Measurements from ENCODE around the gene ELAVL2. TPM values are rescaled to one million over a fixed set of nuclear protein-coding genes. Genes with fewer than 3 reads are reported as not detected.

ELAVL2 gene
- total RNA-seq, 3 donors from 2014 or later, result 0.59 to 1.1 (median 0.66) TPM

DNA sequence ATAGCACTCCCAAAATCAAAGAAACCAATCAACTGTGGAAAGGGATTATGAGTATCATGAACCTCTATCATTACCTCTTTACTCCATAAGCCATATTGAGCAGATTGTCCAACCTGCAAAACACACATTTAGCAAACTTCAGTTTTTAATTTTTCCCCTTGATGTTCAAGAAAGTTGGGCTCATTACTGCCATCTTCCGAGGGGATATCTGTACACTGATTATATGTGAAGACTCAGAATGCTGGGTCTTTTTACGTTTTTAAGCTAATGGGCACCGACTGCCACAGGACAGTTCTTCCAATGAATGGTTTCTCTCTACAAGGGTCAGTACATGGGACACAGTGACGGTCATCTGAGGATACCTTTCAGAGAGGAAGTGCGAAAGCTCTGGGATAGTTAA lies 132.7 kb downstream of the ELAVL2 start:
- Histone ChIP-seq H3K27me3 (no peaks in the 10 kb centered on the region), H3K36me3 (no peaks in the 10 kb centered on the region), H3K4me1 (no peaks in the 10 kb centered on the region), H3K9me3 (no peaks in the 10 kb centered on the region), H3K27ac (no peak overlapping the region), H3K4me3 (no peak overlapping the region)
- intact Hi-C loops (cut with DNase I; ENCODE audit: low total_unique reads), result no loop called here
- no peak for TF ChIP-seq POLR2A (IDR thresholded peaks at IDR 0.05)
- TF ChIP-seq, protein P1, sequence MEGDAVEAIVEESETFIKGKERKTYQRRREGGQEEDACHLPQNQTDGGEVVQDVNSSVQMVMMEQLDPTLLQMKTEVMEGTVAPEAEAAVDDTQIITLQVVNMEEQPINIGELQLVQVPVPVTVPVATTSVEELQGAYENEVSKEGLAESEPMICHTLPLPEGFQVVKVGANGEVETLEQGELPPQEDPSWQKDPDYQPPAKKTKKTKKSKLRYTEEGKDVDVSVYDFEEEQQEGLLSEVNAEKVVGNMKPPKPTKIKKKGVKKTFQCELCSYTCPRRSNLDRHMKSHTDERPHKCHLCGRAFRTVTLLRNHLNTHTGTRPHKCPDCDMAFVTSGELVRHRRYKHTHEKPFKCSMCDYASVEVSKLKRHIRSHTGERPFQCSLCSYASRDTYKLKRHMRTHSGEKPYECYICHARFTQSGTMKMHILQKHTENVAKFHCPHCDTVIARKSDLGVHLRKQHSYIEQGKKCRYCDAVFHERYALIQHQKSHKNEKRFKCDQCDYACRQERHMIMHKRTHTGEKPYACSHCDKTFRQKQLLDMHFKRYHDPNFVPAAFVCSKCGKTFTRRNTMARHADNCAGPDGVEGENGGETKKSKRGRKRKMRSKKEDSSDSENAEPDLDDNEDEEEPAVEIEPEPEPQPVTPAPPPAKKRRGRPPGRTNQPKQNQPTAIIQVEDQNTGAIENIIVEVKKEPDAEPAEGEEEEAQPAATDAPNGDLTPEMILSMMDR (IDR thresholded peaks at IDR 0.05), result no peak
- TF ChIP-seq POLR2AphosphoS5 (IDR thresholded peaks at IDR 0.05), result no peak
- no peak for DNase-seq (ENCODE audit: low spot score in 2 of 2)

DNA sequence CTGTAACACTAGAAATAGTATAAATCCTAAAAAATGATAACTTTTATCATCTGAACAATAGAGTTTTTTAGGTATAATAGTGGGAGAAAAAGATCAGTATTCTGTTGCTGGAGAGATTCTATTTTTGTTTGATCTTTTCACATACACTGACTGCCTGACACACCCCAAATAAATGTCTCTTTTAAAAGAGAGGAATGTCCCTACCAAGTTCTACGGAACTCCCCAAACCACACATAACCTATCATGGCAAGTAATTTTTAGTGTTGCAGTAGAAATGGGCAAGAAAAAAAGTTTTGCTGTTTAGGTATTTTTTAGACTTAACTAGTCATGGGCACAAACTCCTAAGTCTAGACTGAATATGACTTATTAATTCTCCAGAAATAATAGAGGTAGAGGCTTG lies 139.1 kb downstream of the ELAVL2 start:
- Histone ChIP-seq H3K36me3 (no peaks in the 10 kb centered on the region), H3K4me3 (no peak overlapping the region), H3K4me1 (no peaks in the 10 kb centered on the region), H3K27ac (no peak overlapping the region), H3K9me3 (no peaks in the 10 kb centered on the region), H3K27me3 (no peaks in the 10 kb centered on the region)
- no peak for TF ChIP-seq POLR2A (IDR thresholded peaks at IDR 0.05)
- TF ChIP-seq, protein P1 (IDR thresholded peaks at IDR 0.05), result no peak
- no peak for TF ChIP-seq POLR2AphosphoS5 (IDR thresholded peaks at IDR 0.05)
- no peak for DNase-seq (ENCODE audit: low spot score in 2 of 2)
- intact Hi-C loops (cut with DNase I; ENCODE audit: low total_unique reads), result no loop called here

DNA sequence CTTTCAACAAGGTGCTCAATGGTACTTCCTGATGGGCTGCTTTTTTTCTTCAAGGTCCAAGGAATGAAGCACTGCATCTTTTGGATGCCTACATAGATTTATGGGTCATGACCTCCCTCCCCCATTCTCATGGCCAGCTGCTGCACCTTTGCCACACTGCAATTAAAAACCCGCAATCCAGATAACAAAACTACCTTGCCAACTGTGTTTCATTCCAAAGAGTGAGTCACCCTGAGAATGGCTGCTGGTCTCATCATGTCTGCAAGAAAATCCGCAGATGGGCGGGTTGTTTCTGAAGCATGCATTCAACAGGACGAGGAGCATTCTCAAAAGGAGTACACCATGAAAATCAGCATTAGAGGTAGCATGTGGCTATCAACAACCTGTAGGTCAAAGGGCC lies 139.8 kb downstream of the ELAVL2 start:
- DNase-seq (ENCODE audit: low spot score in 2 of 2), result no peak
- no peak overlapping the region for H3K27ac ChIP-seq
- H3K4me3 ChIP-seq, result no peak overlapping the region
- H3K27me3 ChIP-seq, result no peaks in the 10 kb centered on the region
- H3K4me1 ChIP-seq, result no peaks in the 10 kb centered on the region
- intact Hi-C loops (cut with DNase I; ENCODE audit: low total_unique reads), result no loop called here
- H3K36me3 ChIP-seq, result no peaks in the 10 kb centered on the region
- no peaks in the 10 kb centered on the region for H3K9me3 ChIP-seq
- TF ChIP-seq POLR2A (IDR thresholded peaks at IDR 0.05) (no peak), POLR2AphosphoS5 (IDR thresholded peaks at IDR 0.05) (no peak)
- TF ChIP-seq, protein P1 (IDR thresholded peaks at IDR 0.05), result no peak

DNA sequence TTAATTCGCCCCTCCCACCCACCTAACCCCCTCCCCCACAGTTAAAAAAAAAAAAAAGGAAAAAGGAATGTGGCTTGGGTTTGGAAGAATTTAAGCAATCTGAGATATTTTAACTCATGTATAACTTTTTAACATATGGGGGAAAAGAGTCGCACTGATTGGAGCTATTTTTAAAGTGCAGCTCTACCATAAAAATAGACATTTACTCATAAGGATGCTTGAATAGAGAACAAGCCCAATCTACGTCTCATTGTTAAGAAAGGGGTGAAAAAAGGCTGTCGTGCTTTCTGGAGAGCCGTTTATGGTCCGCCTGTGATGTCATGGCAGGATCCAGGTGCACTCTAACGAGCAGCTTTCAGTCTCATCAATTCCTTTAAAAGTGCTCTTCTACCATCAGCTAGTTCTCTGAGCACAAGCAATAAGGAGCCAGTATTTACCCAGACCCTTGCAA lies 142.4 kb downstream of the ELAVL2 start:
- Histone ChIP-seq H3K27ac (no peak overlapping the region), H3K4me3 (no peak overlapping the region), H3K36me3 (no peaks in the 10 kb centered on the region), H3K27me3 (no peaks in the 10 kb centered on the region), H3K9me3 (no peaks in the 10 kb centered on the region), H3K4me1 (no peaks in the 10 kb centered on the region)
- no peak for DNase-seq (ENCODE audit: low spot score in 2 of 2)
- TF ChIP-seq POLR2A (IDR thresholded peaks at IDR 0.05), result no peak
- TF ChIP-seq POLR2AphosphoS5 (IDR thresholded peaks at IDR 0.05), result no peak
- TF ChIP-seq, protein P1 (IDR thresholded peaks at IDR 0.05), result no peak
- intact Hi-C loops (cut with DNase I; ENCODE audit: low total_unique reads), result no loop called here

DNA sequence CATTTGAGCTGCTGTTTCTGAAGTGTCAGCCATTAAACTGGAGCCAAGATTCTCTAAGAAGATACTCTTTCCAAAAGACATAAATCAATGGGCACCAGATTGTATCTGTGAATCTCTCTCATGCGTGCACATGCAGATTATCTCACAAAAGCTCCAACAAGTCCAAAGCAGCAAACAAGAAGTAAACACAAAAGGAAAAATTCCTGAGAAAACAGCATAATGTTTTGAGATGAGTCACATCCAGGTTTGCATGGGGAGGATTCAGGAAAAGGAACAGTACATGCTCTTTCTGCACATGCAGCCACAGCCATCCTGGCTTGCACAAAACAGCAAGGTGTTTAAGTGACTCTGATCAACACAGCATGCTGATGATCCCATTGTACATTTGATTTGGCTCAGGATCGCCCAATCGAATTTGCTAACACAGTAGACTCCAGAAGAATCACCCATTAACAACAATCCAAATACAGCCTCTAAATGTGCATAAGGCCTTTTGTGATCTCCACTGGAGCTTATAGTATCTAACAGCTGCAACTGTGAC lies 143.1 kb downstream of the ELAVL2 start:
- no peaks in the 10 kb centered on the region for H3K4me1 ChIP-seq
- no peaks in the 10 kb centered on the region for H3K27me3 ChIP-seq
- DNase-seq (ENCODE audit: low spot score in 2 of 2), result no peak
- H3K9me3 ChIP-seq, result no peaks in the 10 kb centered on the region
- H3K4me3 ChIP-seq, result no peak overlapping the region
- no peak for TF ChIP-seq POLR2AphosphoS5 (IDR thresholded peaks at IDR 0.05)
- TF ChIP-seq POLR2A (IDR thresholded peaks at IDR 0.05), result no peak
- TF ChIP-seq, protein P1 (IDR thresholded peaks at IDR 0.05), result no peak
- intact Hi-C loops (cut with DNase I; ENCODE audit: low total_unique reads), result no loop called here
- no peak overlapping the region for H3K27ac ChIP-seq
- H3K36me3 ChIP-seq, result no peaks in the 10 kb centered on the region
